Measurements from ENCODE around the gene FSTL5. TPM values are rescaled to one million over a fixed set of nuclear protein-coding genes. Genes with fewer than 3 reads are reported as not detected.

The FSTL5 gene
- total and polyA plus RNA-seq, 2 of the 13 experiments (the other 11 are each of a cell fraction or from before 2014, with no cell fraction given) = 0.03 to 0.07 TPM

DNA sequence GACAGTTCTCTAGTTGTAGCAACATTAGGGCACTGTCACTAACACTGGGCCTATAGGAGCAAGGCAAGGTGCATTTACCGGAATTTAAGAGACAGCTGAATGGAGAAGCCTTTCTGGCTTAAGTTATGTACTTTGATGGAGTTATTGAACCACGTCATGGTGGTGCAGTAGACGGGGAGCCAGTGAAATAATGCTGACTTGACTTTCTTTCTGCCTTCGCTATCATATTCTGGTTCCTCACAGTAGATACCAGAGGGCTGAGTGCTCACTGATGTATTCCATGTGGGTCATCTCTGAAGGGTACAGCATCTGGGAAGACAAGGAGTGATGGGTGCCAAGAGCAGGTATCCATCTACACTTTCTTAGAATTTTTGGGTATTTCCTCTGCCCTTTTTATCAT lies 802.8 kb downstream of the FSTL5 start:
- 0% methylated on average over 4 of the region's 4 CpGs for WGBS (ENCODE audit: low lambda C conversion rate)
- TF ChIP-seq MAFF (IDR thresholded peaks at IDR 0.05; ENCODE audit: low read depth, low read length) (peak; percentile 93), ZNF672 (CRISPR knock-in tag; IDR thresholded peaks at IDR 0.05) (no peak), HMG20B (CRISPR knock-in tag; conservative IDR thresholded peaks at IDR 0.05) (no peak), ZBTB1 (CRISPR knock-in tag; IDR thresholded peaks at IDR 0.05; ENCODE audit: borderline replicate concordance) (no peak), NFE2L2 (IDR thresholded peaks at IDR 0.05; ENCODE audit: low read length) (no peak), NFE2 (CRISPR knock-in tag; IDR thresholded peaks at IDR 0.05) (no peak), MAFK (conservative IDR thresholded peaks at IDR 0.05 in 1 of 2, IDR thresholded peaks at IDR 0.05 in 1 of 2; ENCODE audit: low read length in 2 of 2) (peak; percentile 91 to 94)
- TF ChIP-seq, protein P1, sequence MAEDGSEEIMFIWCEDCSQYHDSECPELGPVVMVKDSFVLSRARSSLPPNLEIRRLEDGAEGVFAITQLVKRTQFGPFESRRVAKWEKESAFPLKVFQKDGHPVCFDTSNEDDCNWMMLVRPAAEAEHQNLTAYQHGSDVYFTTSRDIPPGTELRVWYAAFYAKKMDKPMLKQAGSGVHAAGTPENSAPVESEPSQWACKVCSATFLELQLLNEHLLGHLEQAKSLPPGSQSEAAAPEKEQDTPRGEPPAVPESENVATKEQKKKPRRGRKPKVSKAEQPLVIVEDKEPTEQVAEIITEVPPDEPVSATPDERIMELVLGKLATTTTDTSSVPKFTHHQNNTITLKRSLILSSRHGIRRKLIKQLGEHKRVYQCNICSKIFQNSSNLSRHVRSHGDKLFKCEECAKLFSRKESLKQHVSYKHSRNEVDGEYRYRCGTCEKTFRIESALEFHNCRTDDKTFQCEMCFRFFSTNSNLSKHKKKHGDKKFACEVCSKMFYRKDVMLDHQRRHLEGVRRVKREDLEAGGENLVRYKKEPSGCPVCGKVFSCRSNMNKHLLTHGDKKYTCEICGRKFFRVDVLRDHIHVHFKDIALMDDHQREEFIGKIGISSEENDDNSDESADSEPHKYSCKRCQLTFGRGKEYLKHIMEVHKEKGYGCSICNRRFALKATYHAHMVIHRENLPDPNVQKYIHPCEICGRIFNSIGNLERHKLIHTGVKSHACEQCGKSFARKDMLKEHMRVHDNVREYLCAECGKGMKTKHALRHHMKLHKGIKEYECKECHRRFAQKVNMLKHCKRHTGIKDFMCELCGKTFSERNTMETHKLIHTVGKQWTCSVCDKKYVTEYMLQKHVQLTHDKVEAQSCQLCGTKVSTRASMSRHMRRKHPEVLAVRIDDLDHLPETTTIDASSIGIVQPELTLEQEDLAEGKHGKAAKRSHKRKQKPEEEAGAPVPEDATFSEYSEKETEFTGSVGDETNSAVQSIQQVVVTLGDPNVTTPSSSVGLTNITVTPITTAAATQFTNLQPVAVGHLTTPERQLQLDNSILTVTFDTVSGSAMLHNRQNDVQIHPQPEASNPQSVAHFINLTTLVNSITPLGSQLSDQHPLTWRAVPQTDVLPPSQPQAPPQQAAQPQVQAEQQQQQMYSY (CRISPR knock-in tag; IDR thresholded peaks at IDR 0.05) = no peak
- BruUV-seq (replicated peaks) = no TSS peak
- Histone ChIP-seq H3K27me3 (ENCODE audit: control insufficient read depth in 1 of 2, insufficient read depth in 2 of 2, low read length in 2 of 2) (no peaks in the 10 kb centered on the region), H3K4me1 (ENCODE audit: insufficient read depth, low read length) (no peaks in the 10 kb centered on the region), H3K79me2 (ENCODE audit: insufficient read depth, low read length) (no peaks in the 10 kb centered on the region), H3K9ac (ENCODE audit: insufficient read depth, low read depth, low read length) (no peak overlapping the region), H3K4me2 (ENCODE audit: low read depth, low read length) (no peak overlapping the region), H3K27ac (ENCODE audit: extremely low read length, insufficient read depth, low read length) (no peak overlapping the region), H2AFZ (ENCODE audit: low read length) (no peak overlapping the region), H4K20me1 (ENCODE audit: insufficient read depth, low read length) (no peaks in the 10 kb centered on the region), H3K4me3 (replicated peaks in 1 of 3; ENCODE audit: insufficient read depth in 1 of 3, low read depth in 2 of 3, low read length in 3 of 3) (no peak overlapping the region), H3K9me3 (ENCODE audit: low read length) (no peaks in the 10 kb centered on the region), H3K36me3 (replicated peaks in 1 of 2; ENCODE audit: control insufficient read depth in 1 of 2, insufficient read depth in 2 of 2, low read length in 2 of 2) (no peaks in the 10 kb centered on the region)
- no peak for DNase-seq (ENCODE audit: low spot score)
- ATAC-seq = no peak
- intact Hi-C loops (cut with micrococcal nuclease; ENCODE audit: unreplicated experiment) (no loop called here), in situ Hi-C loops (cut with HindIII; ENCODE audit: extremely low pct_ligation_motif_present, low pct_unique_long_range_greater_than_20kb) (no loop called here)
- ChIA-PET CTCF (ENCODE audit: low intra/inter-chr PET ratio, low total read pairs) (no interaction called here), POLR2A (no interaction called here)
- no peak for FAIRE-seq
